Natural killer cell (primary cell): ENCODE data around the gene OSBP2. TPM values are rescaled to one million over a fixed set of nuclear protein-coding genes. Genes with fewer than 3 reads are reported as not detected.

Source experiments
- ATAC-seq, 3 donors: fragments of 150-1000 bp in 2 of 3; fragments of 200-7000 bp in 1 of 3; cut with Tn5 transposase; 1 replicate in 1 of 3; 2 replicates in 2 of 3; pipeline ENCODE4 v1.10.0; 2021; ENCODE audit warnings: mild to moderate bottlenecking in 2 of 3, moderate library complexity in 2 of 3
- DNase-seq, 2 donors: peaks; one replicate each; pipeline versions ENCODE4 v3.0.0 to v3.0.0-alpha.2; 2013 to 2021; ENCODE audit warnings: mixed read lengths in 1 of 2
- H3K27ac ChIP-seq: one replicate; pipeline ENCODE4 v1.5.1; 2013; ENCODE audit warnings: mild to moderate bottlenecking, low read length
- H3K27me3 ChIP-seq: one replicate; pipeline ENCODE4 v1.6.1; 2013; ENCODE audit warnings: low read length; ENCODE audit not compliant: control insufficient read depth, insufficient read depth
- H3K36me3 ChIP-seq: one replicate; pipeline ENCODE4 v1.6.1; 2013; ENCODE audit warnings: low read length; ENCODE audit not compliant: control insufficient read depth, insufficient read depth
- H3K4me1 ChIP-seq: one replicate; pipeline ENCODE4 v1.6.1; 2013; ENCODE audit warnings: low read length; ENCODE audit not compliant: control insufficient read depth, insufficient read depth
- H3K4me3 ChIP-seq: one replicate; pipeline ENCODE4 v1.5.1; 2013; ENCODE audit warnings: low read length
- H3K9me3 ChIP-seq: one replicate; pipeline ENCODE4 v1.6.1; 2013; ENCODE audit warnings: low read length; ENCODE audit not compliant: control insufficient read depth, insufficient read depth
- H3K27ac Mint-ChIP-seq, 2 donors: one replicate each; pipeline ENCODE4 v1.8.0; 2022; ENCODE audit warnings: mild to moderate bottlenecking in 2 of 2, mixed read lengths in 2 of 2, moderate library complexity in 1 of 2
- H3K27me3 Mint-ChIP-seq, 2 donors: one replicate each; pipeline ENCODE4 v1.8.0; 2022; ENCODE audit warnings: low read depth in 2 of 2, mixed read lengths in 2 of 2
- H3K36me3 Mint-ChIP-seq: one replicate; pipeline ENCODE4 v1.8.0; 2022; ENCODE audit warnings: mixed read lengths
- H3K4me1 Mint-ChIP-seq, 2 donors: one replicate each; pipeline ENCODE4 v1.8.0; 2022; ENCODE audit warnings: mixed read lengths in 2 of 2
- H3K4me3 Mint-ChIP-seq: one replicate; pipeline ENCODE4 v1.8.0; 2022; ENCODE audit warnings: mild to moderate bottlenecking, moderate library complexity, mixed read lengths
- H3K9me3 Mint-ChIP-seq, 2 donors: one replicate each; pipeline ENCODE4 v1.8.0; 2022; ENCODE audit warnings: mixed read lengths in 2 of 2
- CTCF ChIP-seq: fragments of 200-600 bp; IDR thresholded peaks from one replicate; pipeline ENCODE4 v1.8.0; 2022; ENCODE audit warnings: antibody characterized with exemption
- WGBS: methylation state at CpG from one replicate; pipeline ENCODE4 v1.1.7; 2013; ENCODE audit warnings: missing lambda C conversion rate; ENCODE audit not compliant: insufficient coverage; 5-methylcytosine and 5-hydroxymethylcytosine counted together
- intact Hi-C: fragments of 100-400 bp; cut with micrococcal nuclease; formaldehyde crosslinking; loops from one replicate; pipeline ENCODE4 v1.14.2; 2022
- total RNA-seq, 4 donors: library from RNA; stranded (reverse); fragments of 120-200 nt in 1 of 4; gene quantifications; one replicate each; pipeline versions ENCODE4 v1.2.3 to v1.2.4, GENCODE V29; 2013 to 2022

Gene OSBP2
- total RNA-seq, 3 donors from 2014 or later (not counting 1 experiment from before 2014, with no cell fraction given) = 0.65 to 1.2 (median 0.79) TPM

- intact Hi-C loops = no loop called here
- Histone ChIP-seq H3K27me3 (no peaks in the 10 kb centered on the region), H3K4me3 (no peak overlapping the region), H3K36me3 (no peaks in the 10 kb centered on the region), H3K27ac (no peak overlapping the region), H3K9me3 (no peaks in the 10 kb centered on the region), H3K4me1 (no peaks in the 10 kb centered on the region)
- Mint-ChIP-seq H3K4me3 (no peak overlapping the region), H3K4me1 (peaks cover 9 to 22% of the 10 kb centered on the region in 2 donors), H3K27me3 (no peaks in the 10 kb centered on the region), H3K27ac (no peak overlapping the region), H3K9me3 (no peaks in the 10 kb centered on the region), H3K36me3 (no peaks in the 10 kb centered on the region)
- no peak for ATAC-seq
- 88% methylated on average over 17 of the region's 17 CpGs for WGBS
- TF ChIP-seq CTCF = no peak
- no peak for DNase-seq
These were observed 194.8 kb downstream of the OSBP2 start for GRCh38 chr22:30889268-30889995.

- Histone ChIP-seq H3K36me3 (no peaks in the 10 kb centered on the region), H3K9me3 (no peaks in the 10 kb centered on the region), H3K27ac (no peak overlapping the region), H3K27me3 (no peaks in the 10 kb centered on the region), H3K4me1 (no peaks in the 10 kb centered on the region), H3K4me3 (no peak overlapping the region)
- H3K4me1 Mint-ChIP-seq = peaks cover 10 to 22% of the 10 kb centered on the region in 2 donors
- H3K4me3 Mint-ChIP-seq = no peak overlapping the region
- H3K27me3 Mint-ChIP-seq = no peaks in the 10 kb centered on the region
- no peaks in the 10 kb centered on the region for H3K9me3 Mint-ChIP-seq
- no peak overlapping the region for H3K27ac Mint-ChIP-seq
- intact Hi-C loops = loop anchor here (1.0 kb wide), 1 partner anchor 256 kb away; no protein-coding TSS in a partner anchor
- no peak for ATAC-seq
- TF ChIP-seq CTCF = no peak
- no peaks in the 10 kb centered on the region for H3K36me3 Mint-ChIP-seq
- WGBS = 87% methylated on average over 9 of the region's 9 CpGs
- DNase-seq = no peak
These were observed 195.4 kb downstream of the OSBP2 start for GRCh38 chr22:30889996-30890480.

GRCh38 chr22:30890686-30891442, 196.2 kb downstream of the OSBP2 start:
- ATAC-seq = peak in 2 of 3 donors; percentile 69 to 74
- WGBS = 89% methylated on average over 17 of the region's 17 CpGs
- no peaks in the 10 kb centered on the region for H3K9me3 Mint-ChIP-seq
- Histone ChIP-seq H3K36me3 (no peaks in the 10 kb centered on the region), H3K27ac (no peak overlapping the region), H3K27me3 (no peaks in the 10 kb centered on the region), H3K9me3 (no peaks in the 10 kb centered on the region), H3K4me3 (no peak overlapping the region), H3K4me1 (no peaks in the 10 kb centered on the region)
- intact Hi-C loops = loop anchor here (1.0 kb wide), 1 partner anchor 257 kb away; no protein-coding TSS in a partner anchor
- H3K36me3 Mint-ChIP-seq = no peaks in the 10 kb centered on the region
- peak; percentile 64 for TF ChIP-seq CTCF
- H3K4me1 Mint-ChIP-seq = peaks cover 10 to 22% of the 10 kb centered on the region in 2 donors
- H3K27me3 Mint-ChIP-seq = no peaks in the 10 kb centered on the region
- H3K27ac Mint-ChIP-seq = no peak overlapping the region
- H3K4me3 Mint-ChIP-seq = no peak overlapping the region
- peak in 1 of 2 donors; percentile 55 for DNase-seq
